Hepatic stellate cell (primary cell): ENCODE results near the gene CLASP1.
"Not testable (repeated sequence)": the region's sequence is repeated elsewhere in the genome, so short reads cannot be mapped to it uniquely, and the experiment has no call there.

Experiments used
- DNase-seq: peaks from one replicate; pipeline ENCODE4 v3.0.0; 2011; ENCODE audit warnings: low spot score

Gene CLASP1

DNA sequence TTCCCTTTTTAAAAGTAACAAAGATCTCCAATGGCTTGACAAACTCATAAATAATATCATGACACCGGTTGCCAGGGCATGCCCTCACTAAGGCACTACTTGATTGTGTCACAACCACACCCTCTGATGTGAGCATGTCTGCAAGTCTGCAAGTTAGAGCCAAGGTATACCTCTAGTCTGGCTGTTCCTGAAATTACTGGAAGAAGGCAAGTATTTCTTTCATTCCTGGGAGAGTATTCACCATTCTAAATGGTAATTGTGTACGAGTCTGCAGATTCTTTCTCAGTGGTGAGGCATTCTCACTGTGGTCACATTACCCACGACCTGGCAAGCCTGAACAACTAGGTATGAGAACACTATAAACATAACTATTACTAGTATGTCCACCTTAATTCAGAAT, 144.3 kb downstream of the CLASP1 start:
- DNase-seq: peak; percentile 27

DNA sequence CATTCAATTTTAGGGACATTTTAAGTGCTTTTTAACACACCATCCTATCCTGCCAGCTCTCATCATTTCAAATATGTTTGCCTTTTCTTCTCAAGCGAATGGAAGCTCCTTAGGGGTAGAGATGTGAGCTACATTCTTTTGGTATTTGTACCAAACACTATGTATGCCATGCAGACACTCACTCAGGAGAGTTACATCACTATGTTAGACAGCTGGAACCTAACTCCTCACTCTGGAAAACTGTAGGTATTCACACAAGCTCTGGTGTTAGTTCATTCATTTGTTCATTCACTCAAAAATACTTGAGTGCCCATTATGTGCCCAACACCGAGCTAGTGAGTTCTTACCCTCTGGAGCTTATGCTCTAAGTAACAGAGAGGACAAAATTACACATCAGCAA, 144.9 kb downstream of the CLASP1 start:
- no peak for DNase-seq

DNA sequence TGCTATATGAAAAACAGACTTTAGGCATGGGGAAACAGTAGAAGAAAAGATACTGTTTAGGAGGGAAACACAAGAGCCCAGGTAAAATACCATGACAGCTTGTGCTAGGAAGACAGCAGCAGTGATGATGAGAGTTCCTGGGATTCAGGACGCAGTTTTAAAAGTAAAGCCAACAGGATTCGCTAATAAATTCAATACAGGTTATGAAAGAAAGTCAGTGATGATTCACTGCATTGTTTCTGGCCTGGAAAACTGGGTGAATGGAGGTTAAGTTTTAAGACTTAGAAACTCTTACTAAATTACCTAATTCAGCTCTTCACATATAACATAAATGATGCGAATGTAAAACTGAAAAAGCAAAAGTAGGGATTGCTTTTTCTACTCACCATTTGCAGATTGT, 146.5 kb downstream of the CLASP1 start:
- no peak for DNase-seq

DNA sequence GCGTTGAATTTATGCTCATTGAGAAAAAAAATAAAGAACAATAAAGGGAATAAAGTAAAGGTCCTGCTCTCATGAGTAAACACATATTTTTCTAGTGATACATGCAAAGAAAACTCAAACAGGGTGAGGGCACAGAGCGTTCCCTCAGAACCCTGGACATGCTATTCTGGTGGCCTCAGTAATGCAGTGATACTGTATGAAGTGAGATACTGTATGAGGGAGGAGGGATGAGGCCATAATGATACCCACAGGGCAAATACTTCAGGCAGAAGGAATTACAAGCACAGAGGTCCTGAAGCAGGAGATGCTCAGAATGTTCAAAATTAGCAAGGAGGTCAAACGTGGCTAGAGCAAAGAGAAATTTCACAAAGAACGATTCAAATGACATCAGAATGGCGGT, 147.0 kb downstream of the CLASP1 start:
- DNase-seq: peak; percentile 29

DNA sequence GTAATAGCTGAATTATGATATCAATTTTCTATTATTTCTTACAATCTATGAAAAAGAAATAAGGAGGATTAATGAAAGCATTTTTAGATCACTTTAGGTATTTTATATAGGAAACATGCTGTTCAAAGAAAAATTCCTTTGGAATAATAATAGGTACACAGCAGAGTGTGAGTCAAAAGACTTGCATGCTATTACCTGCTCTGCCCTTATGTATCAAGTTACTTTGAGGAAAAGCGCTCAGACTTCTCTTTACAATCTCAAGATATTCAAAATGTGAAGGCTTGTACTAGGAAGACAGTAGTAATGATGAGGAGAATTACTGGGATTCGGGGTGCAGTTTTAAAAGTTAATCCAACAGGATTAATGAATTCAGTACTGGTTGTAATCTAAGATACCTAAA, 147.7 kb downstream of the CLASP1 start:
- no peak for DNase-seq

DNA sequence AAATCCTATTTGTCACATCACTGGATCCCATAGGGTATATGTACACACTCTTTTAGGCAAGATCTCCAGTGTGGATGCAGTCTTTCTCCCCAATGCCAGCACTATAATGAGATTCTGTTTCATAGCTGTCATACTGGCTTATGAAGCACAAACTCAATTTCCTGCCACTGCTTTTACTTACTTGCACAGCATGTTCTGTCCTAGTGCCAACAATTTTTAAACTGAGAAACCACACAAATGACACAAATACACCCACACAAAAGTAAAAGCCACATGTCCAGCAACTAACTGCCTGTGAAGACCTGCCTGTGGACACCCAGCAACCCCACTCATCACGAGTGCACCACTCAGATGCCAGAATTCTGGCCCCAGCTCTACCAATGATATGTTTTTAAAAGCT, 148.2 kb downstream of the CLASP1 start:
- no peak for DNase-seq

DNA sequence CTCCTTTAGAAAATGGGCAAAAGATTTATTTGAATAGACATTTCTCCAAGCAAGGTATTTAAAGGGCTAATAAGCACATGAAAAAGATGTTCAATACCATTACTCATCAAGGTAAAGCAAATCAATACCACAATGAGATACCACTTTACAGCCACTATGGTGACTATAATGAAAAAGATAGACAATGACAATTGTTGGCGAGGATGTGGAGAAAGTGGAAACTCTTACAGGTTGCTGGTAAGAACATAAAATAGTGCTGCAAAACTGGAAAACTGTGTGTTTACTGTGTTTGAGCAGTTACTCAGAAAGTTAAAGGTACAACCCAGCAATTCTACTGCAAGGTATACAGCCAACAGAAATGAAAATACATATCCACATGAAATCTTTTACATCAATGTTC, 150.5 kb downstream of the CLASP1 start:
- DNase-seq: no peak

DNA sequence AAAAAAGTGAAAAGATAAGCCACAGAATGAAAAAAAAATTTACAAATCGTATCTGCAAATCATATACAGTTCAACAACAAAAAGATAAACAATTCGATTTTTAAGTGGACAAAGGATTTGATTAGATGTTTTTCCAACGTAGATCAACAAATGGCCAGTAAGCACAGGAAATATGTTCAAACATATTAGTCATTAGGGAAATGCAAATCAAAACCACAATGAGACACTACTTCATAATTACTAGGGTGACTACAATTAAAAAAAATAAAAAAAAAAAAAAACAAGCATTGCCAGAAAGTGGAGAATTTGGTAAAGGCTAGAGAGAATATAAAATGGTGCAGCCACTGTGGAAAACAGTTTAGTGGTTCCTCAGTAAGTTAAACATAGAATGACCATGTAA, 156.9 kb downstream of the CLASP1 start:
- DNase-seq: no peak

DNA sequence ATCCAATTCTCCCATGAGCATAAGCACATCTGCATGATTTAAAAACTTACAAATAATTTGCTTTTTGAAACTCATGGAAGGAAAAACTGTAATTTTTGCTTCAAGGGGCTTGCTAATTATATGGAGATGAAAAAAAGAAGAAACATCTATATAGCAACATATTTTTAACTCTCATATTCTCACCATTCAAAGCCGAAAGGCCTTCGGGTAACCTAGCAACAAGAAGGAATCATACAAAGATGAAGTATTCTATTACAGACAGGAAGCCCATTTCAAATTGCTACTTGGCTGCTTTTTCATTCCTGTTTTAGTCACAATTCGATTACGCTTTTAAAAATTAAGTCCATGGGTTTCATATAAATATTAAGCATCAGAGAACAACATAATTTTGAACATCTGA, 157.7 kb downstream of the CLASP1 start:
- no peak for DNase-seq

DNA sequence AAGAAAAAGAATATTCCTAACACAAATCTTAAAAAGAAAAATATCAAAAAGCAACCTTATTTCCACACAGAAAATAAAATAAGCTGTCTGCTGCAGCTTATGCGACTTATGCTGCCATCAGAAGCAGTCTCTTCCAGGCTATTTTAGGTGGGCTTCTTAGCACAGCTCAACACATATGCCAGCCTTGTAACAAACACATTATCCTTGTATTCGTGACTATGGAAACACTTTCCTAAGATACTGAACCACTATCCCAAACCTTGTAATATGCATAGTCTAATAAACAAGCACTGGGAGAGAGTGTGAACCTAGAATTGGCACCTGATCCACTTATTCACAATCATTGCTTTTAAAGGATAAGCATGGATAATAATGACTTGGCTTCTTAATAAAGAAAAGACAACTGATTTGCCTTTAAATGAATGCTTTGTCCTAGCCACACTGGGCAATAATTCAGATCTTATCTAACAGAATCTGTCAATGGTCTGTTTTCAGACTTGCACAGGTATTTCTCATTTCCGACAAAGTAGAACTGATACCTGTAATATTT, 158.6 kb downstream of the CLASP1 start:
- no peak for DNase-seq

DNA sequence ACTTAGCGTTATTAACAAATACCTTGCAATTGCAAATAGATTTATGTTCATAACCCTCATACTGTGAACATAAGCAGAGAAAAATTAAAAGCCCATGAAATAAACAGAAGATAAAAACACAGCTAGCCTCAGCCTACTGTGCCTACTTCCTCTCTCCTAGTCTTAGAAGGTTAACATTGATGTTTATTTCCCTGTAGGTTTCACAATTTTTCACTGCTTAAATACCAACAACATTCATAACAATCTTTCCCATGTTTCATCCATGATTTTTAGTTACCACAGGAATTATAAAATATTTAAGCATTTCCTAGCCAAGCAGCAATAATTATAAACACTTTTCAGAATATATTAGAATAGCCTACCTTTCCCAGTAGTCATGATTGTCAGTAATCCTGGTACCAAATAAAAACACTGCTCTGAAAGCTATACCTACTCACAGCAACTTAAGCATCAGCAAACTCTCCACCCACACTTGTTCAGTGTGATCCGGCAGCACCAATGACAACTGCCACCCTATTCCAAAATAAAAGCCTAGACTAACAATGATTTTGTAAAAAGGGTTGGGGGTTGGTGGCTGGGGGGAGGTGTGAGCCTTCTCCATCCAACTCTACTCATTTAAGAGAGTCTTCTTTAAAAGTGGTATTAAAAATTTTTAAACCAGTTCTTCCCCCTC, 159.2 kb downstream of the CLASP1 start:
- DNase-seq: no peak

DNA sequence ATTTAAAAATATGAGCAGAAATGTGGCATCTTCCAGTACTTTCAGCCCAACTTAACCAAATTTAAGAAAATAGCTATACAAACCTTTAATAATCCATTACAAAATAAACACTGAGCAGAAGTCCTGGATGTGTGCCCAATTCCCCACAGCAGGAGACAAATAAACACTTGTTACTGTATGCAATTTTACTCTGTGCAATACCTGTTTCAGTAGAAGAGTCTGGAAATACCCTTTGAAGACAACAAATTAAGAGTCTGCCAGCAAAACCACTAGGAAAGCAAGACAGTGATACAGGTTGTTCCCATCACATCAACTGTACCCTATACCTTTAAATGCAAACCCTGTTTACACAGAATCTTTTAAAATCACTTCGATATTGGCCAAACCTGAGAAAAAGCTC, 160.0 kb downstream of the CLASP1 start:
- DNase-seq: no peak

DNA sequence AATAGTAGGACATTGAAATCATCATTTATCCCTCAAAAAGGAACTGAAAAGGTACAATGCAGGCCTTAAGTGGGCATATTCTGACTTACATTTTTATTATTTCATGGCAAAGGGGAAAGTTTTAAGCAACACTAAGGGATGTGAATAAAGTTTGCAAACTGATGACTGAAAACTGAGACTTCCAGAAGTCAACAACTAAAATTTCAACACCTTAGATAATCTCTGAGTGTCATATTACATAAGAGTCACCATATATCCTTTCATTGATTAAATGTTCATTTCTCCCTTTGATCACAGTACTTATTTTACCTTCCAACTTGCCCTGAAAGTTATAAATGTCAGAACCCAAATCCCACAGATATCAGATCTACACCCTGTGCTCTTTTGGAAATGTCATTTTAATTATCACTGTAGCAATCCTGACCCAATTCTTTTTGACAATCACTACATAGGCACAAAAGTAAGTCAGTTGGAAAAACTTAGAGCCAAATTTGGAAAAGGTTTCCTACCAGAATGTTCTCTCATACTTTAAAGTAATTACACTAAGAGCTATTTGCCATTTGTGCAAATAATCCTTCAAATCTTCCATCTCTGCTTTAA, 163.0 kb downstream of the CLASP1 start:
- no peak for DNase-seq

DNA sequence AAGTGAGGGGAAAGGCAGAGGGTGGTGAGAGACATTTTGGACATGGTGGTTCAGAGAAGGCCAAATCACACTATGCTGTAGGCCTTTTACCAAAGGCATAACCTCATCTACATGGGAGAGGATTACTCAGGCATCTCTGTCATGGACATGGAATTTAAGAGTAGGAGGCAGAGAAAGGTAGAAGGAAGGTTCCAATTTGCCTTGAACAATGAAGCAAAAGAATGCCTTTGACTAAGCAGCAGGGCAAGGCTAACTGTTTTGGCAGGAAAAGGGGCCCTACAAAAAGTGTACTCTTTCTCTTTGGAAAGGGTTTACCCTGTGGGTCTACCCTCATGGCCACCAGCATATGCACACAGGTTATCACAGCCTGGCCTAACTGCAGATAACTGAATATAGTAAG, 164.2 kb downstream of the CLASP1 start:
- peak; percentile 29 for DNase-seq

DNA sequence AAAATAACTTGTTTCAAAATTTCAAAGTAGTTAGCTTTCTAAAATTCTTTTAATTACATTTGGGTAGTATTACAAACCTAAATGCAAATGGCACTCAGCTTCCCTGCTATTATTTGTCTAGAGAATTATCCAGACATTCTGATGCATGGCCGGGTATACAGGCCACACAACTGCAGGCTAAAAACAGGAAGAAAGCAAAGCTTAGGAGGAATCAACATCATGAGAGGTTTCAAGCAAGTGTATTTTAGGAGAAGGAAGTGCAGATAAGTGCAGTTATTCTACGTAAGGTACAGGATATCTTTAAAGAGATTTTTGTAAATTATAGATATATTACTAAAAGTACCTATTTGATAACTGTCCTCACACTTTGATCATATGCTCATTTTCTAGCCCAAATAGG, 165.4 kb downstream of the CLASP1 start:
- DNase-seq: no peak

DNA sequence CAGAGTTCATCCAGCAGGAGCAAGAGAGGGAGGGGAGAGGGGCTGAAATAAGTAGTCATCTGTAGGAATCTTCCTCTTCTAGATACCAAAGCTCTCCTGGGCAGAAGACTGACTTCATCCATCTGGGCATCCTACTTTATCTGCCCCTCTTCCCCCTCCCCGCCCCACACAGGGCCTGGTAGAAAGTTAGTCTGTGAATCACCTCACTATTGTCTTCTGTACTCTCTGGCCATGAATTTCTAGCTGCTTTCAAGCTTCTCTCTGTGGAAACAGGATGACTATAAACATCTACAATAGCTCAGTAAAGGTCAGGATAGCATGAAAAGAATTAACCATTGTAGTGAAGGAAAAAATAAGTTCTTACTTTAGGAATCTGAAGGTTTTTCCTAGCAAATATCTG, 166.2 kb downstream of the CLASP1 start:
- no peak for DNase-seq

DNA sequence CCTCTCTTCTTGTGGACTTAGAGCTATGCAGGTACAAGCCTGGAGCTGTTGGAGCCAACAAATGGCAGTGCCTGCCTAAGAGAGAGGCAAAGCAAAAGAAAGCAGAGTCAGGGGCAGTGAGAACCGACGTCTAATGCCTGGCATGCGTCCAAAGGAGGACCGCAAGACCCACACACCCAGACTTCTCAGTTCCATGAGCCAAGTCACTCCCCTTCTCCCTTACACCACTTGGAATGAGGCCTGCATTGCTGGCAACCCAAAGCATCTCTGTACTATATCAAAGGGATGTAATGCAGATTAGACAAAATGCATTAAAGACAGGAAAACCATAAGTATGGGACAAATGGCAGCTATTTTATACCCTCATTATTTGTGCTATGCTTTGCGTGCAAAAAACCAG, 168.4 kb downstream of the CLASP1 start:
- DNase-seq: peak; percentile 54

DNA sequence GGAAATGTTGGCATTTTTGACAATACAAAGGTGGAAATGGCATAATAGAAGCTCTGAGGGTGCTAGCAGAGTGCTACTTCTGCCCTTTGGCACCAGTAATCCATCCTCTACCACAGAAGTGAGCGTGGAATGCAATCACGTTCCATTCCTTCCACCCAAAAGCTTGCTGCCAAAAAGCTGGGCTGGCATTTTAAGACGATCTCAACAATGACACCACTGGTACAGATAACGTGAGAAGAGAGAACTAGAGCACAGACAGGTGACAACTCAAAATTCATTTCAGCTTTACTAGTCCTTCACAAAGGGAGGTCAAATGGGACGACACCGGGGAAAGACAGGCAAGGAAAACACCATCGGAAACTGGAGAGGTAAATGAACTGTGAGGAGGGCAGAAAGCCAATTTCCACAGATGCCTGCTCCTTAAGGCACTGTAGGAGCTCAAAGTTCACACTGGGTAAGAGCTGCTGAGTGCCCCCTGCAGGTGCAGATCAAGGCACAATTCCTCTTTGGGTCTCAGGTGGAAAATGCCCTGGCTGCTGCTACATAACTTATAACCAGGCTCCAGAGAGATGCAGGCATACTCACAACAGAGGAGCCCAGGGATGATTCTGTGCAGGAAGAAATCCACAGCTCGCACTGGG, 169.3 kb downstream of the CLASP1 start:
- DNase-seq: no peak

DNA sequence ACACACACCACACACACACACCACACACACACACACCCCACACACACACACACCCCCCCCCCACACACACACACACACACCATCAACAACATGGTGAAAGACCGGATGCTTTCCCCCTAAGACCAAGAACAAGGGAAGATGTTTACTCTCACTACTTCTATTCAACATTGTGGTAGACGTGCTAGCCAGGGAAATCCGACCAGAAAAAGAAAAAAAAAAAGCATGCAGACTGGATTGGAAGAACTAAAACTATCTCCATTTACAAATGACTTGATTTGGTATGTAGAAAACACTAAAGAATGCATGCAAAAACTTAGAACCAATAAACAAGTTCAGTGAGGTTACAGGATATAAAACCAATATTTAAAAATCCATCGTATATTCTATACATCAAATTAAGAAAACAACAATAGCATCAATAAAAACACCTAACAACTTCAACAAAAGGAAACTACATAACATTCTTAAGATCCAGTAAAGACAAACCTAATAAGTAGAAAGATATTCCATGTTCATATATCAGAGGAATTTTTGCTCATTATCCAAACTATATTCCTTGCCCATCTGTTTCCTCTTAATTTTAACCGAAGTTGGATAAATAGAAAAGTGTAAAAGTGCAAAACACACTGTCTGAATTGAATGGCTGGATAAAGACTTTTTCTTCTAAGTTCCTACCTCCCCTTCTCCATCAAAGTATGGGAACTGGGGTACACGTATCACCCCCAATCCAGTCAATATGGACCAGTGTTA, 170.1 kb downstream of the CLASP1 start:
- DNase-seq: no peak

DNA sequence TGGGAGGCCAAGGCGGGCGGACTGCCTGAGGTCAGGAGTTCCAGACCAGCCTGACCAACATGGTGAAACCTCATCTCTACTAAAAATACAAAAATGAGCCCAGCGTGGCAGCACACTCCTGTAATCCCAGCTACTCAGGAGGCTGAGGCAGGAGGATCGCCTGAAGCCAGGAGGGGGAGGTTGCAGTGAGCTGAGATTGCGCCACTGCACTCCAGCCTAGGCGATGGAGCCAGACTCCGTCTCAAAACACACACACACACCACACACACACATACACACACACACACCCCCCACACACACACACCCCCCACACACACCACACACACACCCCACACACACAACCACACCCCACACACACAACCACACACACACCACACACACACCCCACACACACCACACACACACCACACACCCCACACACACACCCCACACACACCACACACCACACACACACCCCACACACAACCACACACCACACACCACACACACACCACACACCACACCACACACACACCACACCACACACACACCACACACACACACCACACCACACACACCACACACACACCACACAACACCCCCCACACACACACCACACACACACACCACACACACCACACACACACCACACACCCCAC, 170.8 kb downstream of the CLASP1 start:
- DNase-seq: not testable (repeated sequence)

DNA sequence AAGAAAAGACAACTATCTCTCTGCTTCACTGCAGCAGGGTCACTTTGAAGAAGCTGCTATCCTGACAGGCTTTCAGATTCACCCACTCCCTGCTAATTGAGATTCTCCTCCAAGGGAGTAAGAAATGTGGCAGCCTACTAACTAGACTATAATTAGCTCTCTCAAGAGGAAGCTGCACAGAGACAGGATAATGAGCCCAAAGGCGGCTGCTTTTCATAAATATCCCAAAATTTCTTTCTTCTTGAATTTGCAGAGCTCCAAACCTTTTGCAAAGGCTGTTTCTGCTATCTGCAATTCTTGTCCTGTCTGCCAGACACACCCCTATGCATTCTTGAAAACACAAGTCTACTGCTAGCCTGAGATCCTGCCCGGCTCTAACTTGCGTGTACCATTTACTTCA, 172.6 kb downstream of the CLASP1 start:
- no peak for DNase-seq
